DND-41 (cell line): Measurements from ENCODE around the gene C1orf21.

ENCODE experiments used
- EZH2 ChIP-seq: IDR thresholded peaks from 3 replicates; pipeline ENCODE4 v1.6.1; 2012; ENCODE audit warnings: borderline replicate concordance, low read depth, mild to moderate bottlenecking, moderate library complexity, low read length, inconsistent platforms; ENCODE audit not compliant: severe bottlenecking
- TF ChIP-seq, protein P1 (sequence below): IDR thresholded peaks from 2 replicates; pipeline ENCODE4 v1.5.1; 2012; ENCODE audit warnings: borderline replicate concordance, low read length, moderate library complexity, mild to moderate bottlenecking; ENCODE audit not compliant: poor library complexity, severe bottlenecking; ENCODE audit errors: extremely low read depth

DNA sequence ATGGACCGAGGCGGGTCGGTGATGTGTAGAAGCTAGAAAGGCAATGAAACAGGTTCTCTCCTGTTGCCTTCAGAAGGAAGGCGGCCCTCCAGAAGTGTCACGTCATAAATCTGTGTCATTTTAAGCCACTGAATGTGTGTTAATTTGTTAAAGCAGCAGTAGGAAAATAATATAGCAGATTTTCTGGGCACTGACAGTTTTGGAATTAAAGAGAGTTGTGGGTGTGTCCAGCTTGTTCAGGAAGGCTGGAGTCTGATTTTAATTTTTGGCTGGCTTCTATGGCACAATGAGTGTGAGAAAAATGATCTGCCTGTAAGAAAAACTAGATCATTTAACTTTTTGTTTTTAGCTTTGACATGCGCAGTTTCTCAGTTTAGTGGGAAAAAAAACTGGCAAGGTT is 190.5 kb downstream of the C1orf21 start:
- TF ChIP-seq, protein P1, sequence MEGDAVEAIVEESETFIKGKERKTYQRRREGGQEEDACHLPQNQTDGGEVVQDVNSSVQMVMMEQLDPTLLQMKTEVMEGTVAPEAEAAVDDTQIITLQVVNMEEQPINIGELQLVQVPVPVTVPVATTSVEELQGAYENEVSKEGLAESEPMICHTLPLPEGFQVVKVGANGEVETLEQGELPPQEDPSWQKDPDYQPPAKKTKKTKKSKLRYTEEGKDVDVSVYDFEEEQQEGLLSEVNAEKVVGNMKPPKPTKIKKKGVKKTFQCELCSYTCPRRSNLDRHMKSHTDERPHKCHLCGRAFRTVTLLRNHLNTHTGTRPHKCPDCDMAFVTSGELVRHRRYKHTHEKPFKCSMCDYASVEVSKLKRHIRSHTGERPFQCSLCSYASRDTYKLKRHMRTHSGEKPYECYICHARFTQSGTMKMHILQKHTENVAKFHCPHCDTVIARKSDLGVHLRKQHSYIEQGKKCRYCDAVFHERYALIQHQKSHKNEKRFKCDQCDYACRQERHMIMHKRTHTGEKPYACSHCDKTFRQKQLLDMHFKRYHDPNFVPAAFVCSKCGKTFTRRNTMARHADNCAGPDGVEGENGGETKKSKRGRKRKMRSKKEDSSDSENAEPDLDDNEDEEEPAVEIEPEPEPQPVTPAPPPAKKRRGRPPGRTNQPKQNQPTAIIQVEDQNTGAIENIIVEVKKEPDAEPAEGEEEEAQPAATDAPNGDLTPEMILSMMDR, result no peak
- TF ChIP-seq EZH2, result no peak
